NCI-H146 treated with DMSO at 0.1 percent for 48 hours (cell line): ENCODE data around the gene TMC6.
"Not testable (repeated sequence)": the region's sequence is repeated elsewhere in the genome, so short reads cannot be mapped to it uniquely, and the experiment has no call there.

Source experiments
- DNase-seq: peaks from one replicate; lab custom pipeline; 2025; ENCODE audit not compliant: unreplicated experiment; lab: John Stamatoyannopoulos, UW

Gene TMC6

GRCh38 chr17:78128551-78129350 lies at the start of gene TMC6:
Gene TMC6, minus strand, starts transcription at chr17:78128755. Its CDS starts 1,923 bp downstream, at chr17:78126832.
- peak; percentile 58 for DNase-seq

- no peak for DNase-seq
These were observed 48.0 kb upstream of the TMC6 start for GRCh38 chr17:78176548-78177025.

GRCh38 chr17:78175643-78175981 lies 47.1 kb upstream of the TMC6 start:
- no peak for DNase-seq

GRCh38 chr17:78174870-78175642 lies 46.5 kb upstream of the TMC6 start:
- DNase-seq, result no peak

- DNase-seq, result no peak
These were observed 45.9 kb upstream of the TMC6 start for GRCh38 chr17:78174346-78174869.

GRCh38 chr17:78173097-78173715 lies 44.7 kb upstream of the TMC6 start:
- no peak for DNase-seq

- no peak for DNase-seq
These were observed 43.9 kb upstream of the TMC6 start for GRCh38 chr17:78172249-78173051.

- not testable (repeated sequence) for DNase-seq
These were observed 43.2 kb upstream of the TMC6 start for GRCh38 chr17:78171591-78172248.

GRCh38 chr17:78170692-78171590 lies 42.4 kb upstream of the TMC6 start:
- DNase-seq, result no peak

GRCh38 chr17:78168903-78169793 lies 40.6 kb upstream of the TMC6 start:
- DNase-seq, result peak; percentile 14

GRCh38 chr17:78168242-78168902 lies 39.8 kb upstream of the TMC6 start, which contains the start of gene SYNGR2:
Gene SYNGR2, plus strand, starts transcription at chr17:78168581. Its CDS starts 36 bp downstream, at chr17:78168617.
- peak; percentile 63 for DNase-seq

- DNase-seq, result peak; percentile 42
These were observed 37.9 kb upstream of the TMC6 start for GRCh38 chr17:78166416-78166815.

- no peak for DNase-seq
These were observed 36.4 kb upstream of the TMC6 start for GRCh38 chr17:78164748-78165607.

GRCh38 chr17:78163881-78164747 lies 35.6 kb upstream of the TMC6 start:
- no peak for DNase-seq

GRCh38 chr17:78159575-78160158 lies 31.1 kb upstream of the TMC6 start:
- DNase-seq, result no peak
